ENCODE data around the gene BCAP29. TPM values are rescaled to one million over a fixed set of nuclear protein-coding genes. Genes with fewer than 3 reads are reported as not detected.

The BCAP29 gene
- total RNA-seq, 2 donors from 2014 or later: 141 to 271 TPM

GRCh38 chr7:107663196-107663595 lies 83.2 kb downstream of the BCAP29 start:
- Histone ChIP-seq H3K4me3 (no peak overlapping the region), H3K4me1 (ENCODE audit: control insufficient read depth in 1 of 2, low read depth in 2 of 2) (peaks cover 7 to 16% of the 10 kb centered on the region in 2 donors), H3K27ac (no peak overlapping the region), H3K9me3 (no peaks in the 10 kb centered on the region), H3K36me3 (no peaks in the 10 kb centered on the region), H3K27me3 (replicated peaks; ENCODE audit: insufficient read depth) (no peaks in the 10 kb centered on the region)
- TF ChIP-seq CTCF (IDR thresholded peaks at IDR 0.05): no peak
- no peak for DNase-seq (ENCODE audit: low spot score)
- ATAC-seq (ENCODE audit: insufficient number of reproducible peaks, low FRiP score, low read depth): no peak

- Histone ChIP-seq H3K4me3 (no peak overlapping the region), H3K27me3 (replicated peaks; ENCODE audit: insufficient read depth) (no peaks in the 10 kb centered on the region), H3K9me3 (no peaks in the 10 kb centered on the region), H3K27ac (no peak overlapping the region), H3K4me1 (ENCODE audit: control insufficient read depth in 1 of 2, low read depth in 2 of 2) (peaks cover 0 to under 1% of the 10 kb centered on the region in 2 donors), H3K36me3 (no peaks in the 10 kb centered on the region)
- no peak for DNase-seq (ENCODE audit: low spot score)
- ATAC-seq (ENCODE audit: insufficient number of reproducible peaks, low FRiP score, low read depth): no peak
- no peak for TF ChIP-seq CTCF (IDR thresholded peaks at IDR 0.05)
Measured at GRCh38 chr7:107666790-107667189, 86.7 kb downstream of the BCAP29 start.

GRCh38 chr7:107667341-107667740 lies 87.3 kb downstream of the BCAP29 start:
- H3K4me1 ChIP-seq (ENCODE audit: control insufficient read depth in 1 of 2, low read depth in 2 of 2): no peaks in the 10 kb centered on the region
- no peak for ATAC-seq (ENCODE audit: insufficient number of reproducible peaks, low FRiP score, low read depth)

GRCh38 chr7:107668296-107668695 lies 88.2 kb downstream of the BCAP29 start:
- no peak overlapping the region for H3K4me3 ChIP-seq
- no peak overlapping the region for H3K27ac ChIP-seq
- ATAC-seq (ENCODE audit: insufficient number of reproducible peaks, low FRiP score, low read depth) (no peak), DNase-seq (ENCODE audit: low spot score) (no peak)
- TF ChIP-seq CTCF (IDR thresholded peaks at IDR 0.05): no peak
- H3K36me3 ChIP-seq: no peaks in the 10 kb centered on the region
- H3K27me3 ChIP-seq (replicated peaks; ENCODE audit: insufficient read depth): no peaks in the 10 kb centered on the region
- no peaks in the 10 kb centered on the region for H3K4me1 ChIP-seq (ENCODE audit: control insufficient read depth in 1 of 2, low read depth in 2 of 2)
- H3K9me3 ChIP-seq: no peaks in the 10 kb centered on the region

More at GRCh38 chr7:107667341-107667740, 87.3 kb downstream of the BCAP29 start:
- Histone ChIP-seq H3K9me3 (no peaks in the 10 kb centered on the region), H3K36me3 (no peaks in the 10 kb centered on the region), H3K4me3 (no peak overlapping the region), H3K27me3 (replicated peaks; ENCODE audit: insufficient read depth) (no peaks in the 10 kb centered on the region), H3K27ac (no peak overlapping the region)
- TF ChIP-seq CTCF (IDR thresholded peaks at IDR 0.05): no peak
- no peak for DNase-seq (ENCODE audit: low spot score)

Other genes with a start within 250 kb of the BCAP29 start
- gene GPR22, start 110.2 kb upstream of the BCAP29 start, total RNA-seq: not detected
- gene COG5, start 16.3 kb upstream of the BCAP29 start, total RNA-seq: 10 to 100 TPM; 52.5 to 72.4 TPM
- gene DUS4L, start 16.3 kb upstream of the BCAP29 start, total RNA-seq: 10 to 100 TPM in 1 of 2 donors, 1 to 10 TPM in 1; 4.7 to 10.3 TPM
- 1 to 10 TPM in 1 of 2 donors, under 1 TPM in 1; 0.81 to 1.5 TPM for gene SLC26A4, start 80.6 kb downstream of the BCAP29 start, total RNA-seq
- 10 to 100 TPM; 20.2 to 21.9 TPM for gene CBLL1, start 163.9 kb downstream of the BCAP29 start, total RNA-seq
- not detected for gene SLC26A3, start 223.0 kb downstream of the BCAP29 start, total RNA-seq

Measured in thoracic aorta (tissue), 2 donors.